Measurements from ENCODE around the gene APOL1. TPM values are rescaled to one million over a fixed set of nuclear protein-coding genes. Genes with fewer than 3 reads are reported as not detected.

APOL1 gene
- polyA plus RNA-seq, 1 donor from 2014 or later = not detected

DNA sequence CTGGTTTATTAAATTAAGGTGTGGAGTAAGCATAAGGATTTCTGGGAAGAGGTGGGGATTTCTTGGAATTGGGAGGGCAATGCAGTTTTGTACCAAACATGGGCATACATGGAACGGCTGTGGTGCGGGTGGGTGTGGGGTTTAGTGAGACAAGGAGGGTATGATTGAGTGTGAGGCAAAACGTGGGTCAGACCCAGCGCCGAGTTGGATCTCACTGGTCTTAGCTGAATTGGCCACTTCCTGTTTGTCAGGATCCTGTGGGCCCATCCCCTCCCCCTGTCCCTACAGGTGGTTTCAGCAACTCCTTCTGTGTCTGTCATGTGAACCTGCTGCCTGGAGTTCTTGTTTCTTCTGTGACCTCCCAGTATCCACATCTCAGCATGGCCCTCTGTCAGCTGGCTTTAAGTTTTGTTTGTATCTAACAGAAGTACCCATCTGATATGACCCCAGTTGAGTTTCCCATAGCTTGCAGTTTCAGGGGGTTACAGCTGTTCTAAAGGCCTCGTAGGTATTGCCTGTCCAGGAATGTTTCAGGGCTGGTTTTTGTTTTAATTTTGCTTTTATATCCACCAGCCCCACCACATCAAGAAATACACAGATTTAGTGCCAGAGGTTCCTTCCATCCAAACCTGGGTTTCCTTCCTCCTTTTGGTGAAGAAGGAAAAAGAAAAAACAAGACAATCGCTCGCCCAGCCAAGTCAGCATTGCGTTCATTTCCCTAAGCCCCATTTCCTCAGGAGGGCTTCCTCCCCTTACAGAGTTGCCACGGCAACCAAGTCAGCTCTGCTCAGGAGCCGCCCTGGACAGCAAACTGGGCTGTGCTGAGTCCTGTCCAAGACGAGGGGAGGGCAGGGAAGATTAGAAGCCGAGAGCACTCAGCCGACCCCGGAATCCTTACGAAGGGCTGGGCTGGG is 6.0 kb downstream of the APOL1 start:
- H3K27me3 ChIP-seq (ENCODE audit: insufficient read depth, low read depth, low read length) = no peaks in the 10 kb centered on the region
- no peaks in the 10 kb centered on the region for H4K20me1 ChIP-seq (ENCODE audit: insufficient read depth)
- no peaks in the 10 kb centered on the region for H3F3A ChIP-seq (ENCODE audit: insufficient read depth, low read length, poor library complexity, severe bottlenecking)
- no peaks in the 10 kb centered on the region for H3K79me2 ChIP-seq (replicated peaks; ENCODE audit: insufficient read depth, low read length)
- H3K9me3 ChIP-seq (ENCODE audit: low read length) = no peaks in the 10 kb centered on the region
- no peak overlapping the region for H3K4me3 ChIP-seq (ENCODE audit: low read length)
- no peak overlapping the region for H2AFZ ChIP-seq (ENCODE audit: low read depth, low read length)
- H3K4me2 ChIP-seq (ENCODE audit: low read length) = no peak overlapping the region
- no peaks in the 10 kb centered on the region for H3K36me3 ChIP-seq (ENCODE audit: insufficient read depth, low read length)
- no peaks in the 10 kb centered on the region for H3K9me2 ChIP-seq (ENCODE audit: insufficient read depth, low read length)
- H3K9ac ChIP-seq (ENCODE audit: low read length) = no peak overlapping the region
- no peak overlapping the region for H3K27ac ChIP-seq (ENCODE audit: low read length)
- TF ChIP-seq EZH2 (IDR thresholded peaks at IDR 0.05; ENCODE audit: borderline replicate concordance, insufficient read depth, low read length, poor library complexity, severe bottlenecking) (no peak), TAF1 (IDR thresholded peaks at IDR 0.05; ENCODE audit: low read depth) (no peak), MXI1 (conservative IDR thresholded peaks at IDR 0.05; ENCODE audit: poor library complexity, severe bottlenecking) (no peak), SMC3 (conservative IDR thresholded peaks at IDR 0.05; ENCODE audit: poor library complexity) (no peak), EP300 (conservative IDR thresholded peaks at IDR 0.05; ENCODE audit: poor library complexity, severe bottlenecking) (no peak), POLR2AphosphoS5 (IDR thresholded peaks at IDR 0.05) (no peak), RAD21 (conservative IDR thresholded peaks at IDR 0.05) (no peak)
- TF ChIP-seq, protein P1, sequence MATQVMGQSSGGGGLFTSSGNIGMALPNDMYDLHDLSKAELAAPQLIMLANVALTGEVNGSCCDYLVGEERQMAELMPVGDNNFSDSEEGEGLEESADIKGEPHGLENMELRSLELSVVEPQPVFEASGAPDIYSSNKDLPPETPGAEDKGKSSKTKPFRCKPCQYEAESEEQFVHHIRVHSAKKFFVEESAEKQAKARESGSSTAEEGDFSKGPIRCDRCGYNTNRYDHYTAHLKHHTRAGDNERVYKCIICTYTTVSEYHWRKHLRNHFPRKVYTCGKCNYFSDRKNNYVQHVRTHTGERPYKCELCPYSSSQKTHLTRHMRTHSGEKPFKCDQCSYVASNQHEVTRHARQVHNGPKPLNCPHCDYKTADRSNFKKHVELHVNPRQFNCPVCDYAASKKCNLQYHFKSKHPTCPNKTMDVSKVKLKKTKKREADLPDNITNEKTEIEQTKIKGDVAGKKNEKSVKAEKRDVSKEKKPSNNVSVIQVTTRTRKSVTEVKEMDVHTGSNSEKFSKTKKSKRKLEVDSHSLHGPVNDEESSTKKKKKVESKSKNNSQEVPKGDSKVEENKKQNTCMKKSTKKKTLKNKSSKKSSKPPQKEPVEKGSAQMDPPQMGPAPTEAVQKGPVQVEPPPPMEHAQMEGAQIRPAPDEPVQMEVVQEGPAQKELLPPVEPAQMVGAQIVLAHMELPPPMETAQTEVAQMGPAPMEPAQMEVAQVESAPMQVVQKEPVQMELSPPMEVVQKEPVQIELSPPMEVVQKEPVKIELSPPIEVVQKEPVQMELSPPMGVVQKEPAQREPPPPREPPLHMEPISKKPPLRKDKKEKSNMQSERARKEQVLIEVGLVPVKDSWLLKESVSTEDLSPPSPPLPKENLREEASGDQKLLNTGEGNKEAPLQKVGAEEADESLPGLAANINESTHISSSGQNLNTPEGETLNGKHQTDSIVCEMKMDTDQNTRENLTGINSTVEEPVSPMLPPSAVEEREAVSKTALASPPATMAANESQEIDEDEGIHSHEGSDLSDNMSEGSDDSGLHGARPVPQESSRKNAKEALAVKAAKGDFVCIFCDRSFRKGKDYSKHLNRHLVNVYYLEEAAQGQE (IDR thresholded peaks at IDR 0.05; ENCODE audit: borderline replicate concordance) = no peak
- TF ChIP-seq, protein P2, sequence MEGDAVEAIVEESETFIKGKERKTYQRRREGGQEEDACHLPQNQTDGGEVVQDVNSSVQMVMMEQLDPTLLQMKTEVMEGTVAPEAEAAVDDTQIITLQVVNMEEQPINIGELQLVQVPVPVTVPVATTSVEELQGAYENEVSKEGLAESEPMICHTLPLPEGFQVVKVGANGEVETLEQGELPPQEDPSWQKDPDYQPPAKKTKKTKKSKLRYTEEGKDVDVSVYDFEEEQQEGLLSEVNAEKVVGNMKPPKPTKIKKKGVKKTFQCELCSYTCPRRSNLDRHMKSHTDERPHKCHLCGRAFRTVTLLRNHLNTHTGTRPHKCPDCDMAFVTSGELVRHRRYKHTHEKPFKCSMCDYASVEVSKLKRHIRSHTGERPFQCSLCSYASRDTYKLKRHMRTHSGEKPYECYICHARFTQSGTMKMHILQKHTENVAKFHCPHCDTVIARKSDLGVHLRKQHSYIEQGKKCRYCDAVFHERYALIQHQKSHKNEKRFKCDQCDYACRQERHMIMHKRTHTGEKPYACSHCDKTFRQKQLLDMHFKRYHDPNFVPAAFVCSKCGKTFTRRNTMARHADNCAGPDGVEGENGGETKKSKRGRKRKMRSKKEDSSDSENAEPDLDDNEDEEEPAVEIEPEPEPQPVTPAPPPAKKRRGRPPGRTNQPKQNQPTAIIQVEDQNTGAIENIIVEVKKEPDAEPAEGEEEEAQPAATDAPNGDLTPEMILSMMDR (IDR thresholded peaks at IDR 0.05; ENCODE audit: poor library complexity, severe bottlenecking) = no peak

DNA sequence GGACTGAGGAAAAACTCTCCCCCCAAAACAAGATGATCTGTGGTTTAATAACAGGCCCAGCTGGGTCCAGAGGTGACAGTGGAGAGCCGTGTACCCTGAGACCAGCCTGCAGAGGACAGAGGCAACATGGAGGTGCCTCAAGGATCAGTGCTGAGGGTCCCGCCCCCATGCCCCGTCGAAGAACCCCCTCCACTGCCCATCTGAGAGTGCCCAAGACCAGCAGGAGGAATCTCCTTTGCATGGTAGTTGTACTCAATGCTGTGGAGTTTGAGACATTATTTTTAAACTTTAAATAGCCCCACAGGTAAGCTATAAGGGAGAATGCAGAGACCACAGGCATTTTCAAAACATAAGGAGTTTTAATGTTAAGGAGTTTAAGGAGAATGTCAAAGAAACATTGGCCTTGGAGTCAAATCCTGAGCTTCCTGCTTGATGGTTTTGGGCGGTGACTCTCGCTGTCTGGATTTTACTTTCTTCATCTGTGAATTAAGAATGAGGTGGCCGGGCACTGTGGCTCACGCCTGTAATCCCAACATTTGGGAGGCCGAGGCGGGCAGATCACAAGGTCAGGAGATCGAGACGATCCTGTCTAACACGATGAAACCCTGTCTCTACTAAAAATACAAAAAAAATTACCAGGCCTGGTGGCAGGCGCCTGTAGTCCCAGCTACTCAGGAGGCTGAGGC is 6.8 kb downstream of the APOL1 start:
- TF ChIP-seq, protein P2 (IDR thresholded peaks at IDR 0.05; ENCODE audit: poor library complexity, severe bottlenecking) = no peak
- TF ChIP-seq EZH2 (IDR thresholded peaks at IDR 0.05; ENCODE audit: borderline replicate concordance, insufficient read depth, low read length, poor library complexity, severe bottlenecking) = no peak
- TF ChIP-seq, protein P1 (IDR thresholded peaks at IDR 0.05; ENCODE audit: borderline replicate concordance) = no peak
- TF ChIP-seq POLR2AphosphoS5 (IDR thresholded peaks at IDR 0.05) = no peak
- no peak for TF ChIP-seq TAF1 (IDR thresholded peaks at IDR 0.05; ENCODE audit: low read depth)
- no peak for TF ChIP-seq EP300 (conservative IDR thresholded peaks at IDR 0.05; ENCODE audit: poor library complexity, severe bottlenecking)
- no peak for TF ChIP-seq MXI1 (conservative IDR thresholded peaks at IDR 0.05; ENCODE audit: poor library complexity, severe bottlenecking)
- TF ChIP-seq RAD21 (conservative IDR thresholded peaks at IDR 0.05) = no peak
- no peak for TF ChIP-seq SMC3 (conservative IDR thresholded peaks at IDR 0.05; ENCODE audit: poor library complexity)
- Histone ChIP-seq H3K9me2 (ENCODE audit: insufficient read depth, low read length) (no peaks in the 10 kb centered on the region), H3K9me3 (ENCODE audit: low read length) (no peaks in the 10 kb centered on the region), H3K4me2 (ENCODE audit: low read length) (no peak overlapping the region), H3K36me3 (ENCODE audit: insufficient read depth, low read length) (no peaks in the 10 kb centered on the region), H3K27me3 (ENCODE audit: insufficient read depth, low read depth, low read length) (no peaks in the 10 kb centered on the region), H3K79me2 (replicated peaks; ENCODE audit: insufficient read depth, low read length) (no peaks in the 10 kb centered on the region), H3K4me3 (ENCODE audit: low read length) (no peak overlapping the region), H3K27ac (ENCODE audit: low read length) (no peak overlapping the region), H4K20me1 (ENCODE audit: insufficient read depth) (no peaks in the 10 kb centered on the region), H3F3A (ENCODE audit: insufficient read depth, low read length, poor library complexity, severe bottlenecking) (no peaks in the 10 kb centered on the region), H2AFZ (ENCODE audit: low read depth, low read length) (no peak overlapping the region), H3K9ac (ENCODE audit: low read length) (no peak overlapping the region)
